ENCODE measurements around the gene PRKG1.

DNA sequence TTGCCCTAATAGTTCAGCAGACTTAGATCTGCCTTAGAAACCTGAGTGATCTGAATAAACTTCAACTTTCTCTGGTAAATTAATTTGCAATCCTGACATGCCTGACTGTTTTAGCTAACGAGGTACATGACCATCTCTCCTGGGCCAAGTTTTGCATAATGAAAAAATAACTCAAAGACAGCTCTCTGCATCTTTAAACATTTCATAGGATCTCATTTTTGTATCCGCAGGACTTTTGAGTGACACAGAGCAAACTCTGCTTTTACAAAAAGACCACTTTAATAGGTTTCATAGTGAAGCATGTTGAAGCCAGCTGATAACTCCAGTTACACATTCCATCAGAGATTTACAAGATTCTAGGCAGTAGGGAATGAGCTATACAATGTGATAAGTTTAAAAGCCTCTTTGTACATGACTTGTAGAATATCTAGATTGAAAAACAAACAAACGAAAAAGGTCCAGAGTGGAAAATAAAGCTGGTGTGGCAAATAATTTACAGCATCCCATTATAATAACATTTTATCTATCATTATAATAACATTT, 2.1 kb downstream of the PRKG1 start:
- TF ChIP-seq, protein P1, sequence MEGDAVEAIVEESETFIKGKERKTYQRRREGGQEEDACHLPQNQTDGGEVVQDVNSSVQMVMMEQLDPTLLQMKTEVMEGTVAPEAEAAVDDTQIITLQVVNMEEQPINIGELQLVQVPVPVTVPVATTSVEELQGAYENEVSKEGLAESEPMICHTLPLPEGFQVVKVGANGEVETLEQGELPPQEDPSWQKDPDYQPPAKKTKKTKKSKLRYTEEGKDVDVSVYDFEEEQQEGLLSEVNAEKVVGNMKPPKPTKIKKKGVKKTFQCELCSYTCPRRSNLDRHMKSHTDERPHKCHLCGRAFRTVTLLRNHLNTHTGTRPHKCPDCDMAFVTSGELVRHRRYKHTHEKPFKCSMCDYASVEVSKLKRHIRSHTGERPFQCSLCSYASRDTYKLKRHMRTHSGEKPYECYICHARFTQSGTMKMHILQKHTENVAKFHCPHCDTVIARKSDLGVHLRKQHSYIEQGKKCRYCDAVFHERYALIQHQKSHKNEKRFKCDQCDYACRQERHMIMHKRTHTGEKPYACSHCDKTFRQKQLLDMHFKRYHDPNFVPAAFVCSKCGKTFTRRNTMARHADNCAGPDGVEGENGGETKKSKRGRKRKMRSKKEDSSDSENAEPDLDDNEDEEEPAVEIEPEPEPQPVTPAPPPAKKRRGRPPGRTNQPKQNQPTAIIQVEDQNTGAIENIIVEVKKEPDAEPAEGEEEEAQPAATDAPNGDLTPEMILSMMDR (IDR thresholded peaks at IDR 0.05) = no peak
- no peak for TF ChIP-seq ZFX (IDR thresholded peaks at IDR 0.05; ENCODE audit: borderline replicate concordance)
